Smooth muscle cell of the coronary artery (primary cell): ENCODE data around the gene RPS15. TPM values are rescaled to one million over a fixed set of nuclear protein-coding genes. Genes with fewer than 3 reads are reported as not detected.

Experiments used
- total RNA-seq: library from RNA; depleted of rRNA; stranded (reverse); fragments of >200 nt; gene quantifications from 2 replicates; pipeline ENCODE4 v1.2.3, GENCODE V29; 2014; ENCODE audit warnings: low replicate concordance

The RPS15 gene
- total RNA-seq: 178 and 496 TPM in 2 replicates

GRCh38 chr19:1438035-1438932 is at the start of gene RPS15:
TSS of gene RPS15 (plus strand) at chr19:1438396. CDS start at chr19:1438426, 30 bp downstream.

GRCh38 chr19:1401138-1401888 is 36.9 kb upstream of the RPS15 start, which contains the start of gene GAMT:
TSS of gene GAMT (minus strand) at chr19:1401542. CDS start at chr19:1401476, 66 bp downstream.

DNA sequence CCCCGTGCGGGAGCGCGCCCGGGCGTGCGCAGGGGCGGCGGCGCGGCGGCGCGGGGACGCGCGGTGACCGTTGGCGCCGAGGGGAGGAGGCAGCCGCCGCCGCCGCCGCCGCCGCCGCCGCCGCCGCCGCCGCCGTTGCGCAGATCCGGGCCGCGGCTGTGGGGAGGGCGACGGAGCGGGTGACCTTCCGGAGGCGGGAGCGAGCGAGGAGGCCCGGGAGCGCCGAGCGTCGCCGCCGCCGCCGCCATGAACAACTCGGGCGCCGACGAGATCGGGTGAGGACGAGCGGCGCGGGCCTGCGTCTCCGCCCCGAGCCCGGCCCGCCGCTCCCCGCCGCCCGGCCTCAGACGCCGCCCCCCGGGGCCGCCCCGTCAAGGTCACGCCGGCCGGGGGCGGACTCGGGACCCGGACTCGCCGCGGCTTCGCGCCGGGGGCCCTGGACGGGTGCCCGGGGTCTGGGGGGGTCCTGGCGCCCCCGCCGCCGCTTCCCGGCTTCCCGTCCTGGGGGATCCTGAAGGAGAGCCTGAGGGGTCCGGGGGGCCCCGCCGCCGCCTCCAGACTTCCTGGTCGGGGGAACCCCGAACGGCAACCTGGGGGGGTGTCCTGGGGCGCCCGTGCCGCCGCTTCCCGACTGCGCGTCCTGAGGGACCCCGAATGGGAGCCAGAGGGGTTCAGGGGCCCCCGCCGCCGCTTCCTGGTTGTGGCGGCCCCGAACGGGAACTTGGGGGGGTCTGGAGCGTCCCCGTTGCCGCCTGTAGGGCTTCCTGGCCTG is 30.5 kb upstream of the RPS15 start, which contains the start of gene DAZAP1:
Gene DAZAP1, plus strand, starts transcription at position 59 of the 772 bp plus-strand sequence. Its CDS starts 188 bp downstream, at position 247.

DNA sequence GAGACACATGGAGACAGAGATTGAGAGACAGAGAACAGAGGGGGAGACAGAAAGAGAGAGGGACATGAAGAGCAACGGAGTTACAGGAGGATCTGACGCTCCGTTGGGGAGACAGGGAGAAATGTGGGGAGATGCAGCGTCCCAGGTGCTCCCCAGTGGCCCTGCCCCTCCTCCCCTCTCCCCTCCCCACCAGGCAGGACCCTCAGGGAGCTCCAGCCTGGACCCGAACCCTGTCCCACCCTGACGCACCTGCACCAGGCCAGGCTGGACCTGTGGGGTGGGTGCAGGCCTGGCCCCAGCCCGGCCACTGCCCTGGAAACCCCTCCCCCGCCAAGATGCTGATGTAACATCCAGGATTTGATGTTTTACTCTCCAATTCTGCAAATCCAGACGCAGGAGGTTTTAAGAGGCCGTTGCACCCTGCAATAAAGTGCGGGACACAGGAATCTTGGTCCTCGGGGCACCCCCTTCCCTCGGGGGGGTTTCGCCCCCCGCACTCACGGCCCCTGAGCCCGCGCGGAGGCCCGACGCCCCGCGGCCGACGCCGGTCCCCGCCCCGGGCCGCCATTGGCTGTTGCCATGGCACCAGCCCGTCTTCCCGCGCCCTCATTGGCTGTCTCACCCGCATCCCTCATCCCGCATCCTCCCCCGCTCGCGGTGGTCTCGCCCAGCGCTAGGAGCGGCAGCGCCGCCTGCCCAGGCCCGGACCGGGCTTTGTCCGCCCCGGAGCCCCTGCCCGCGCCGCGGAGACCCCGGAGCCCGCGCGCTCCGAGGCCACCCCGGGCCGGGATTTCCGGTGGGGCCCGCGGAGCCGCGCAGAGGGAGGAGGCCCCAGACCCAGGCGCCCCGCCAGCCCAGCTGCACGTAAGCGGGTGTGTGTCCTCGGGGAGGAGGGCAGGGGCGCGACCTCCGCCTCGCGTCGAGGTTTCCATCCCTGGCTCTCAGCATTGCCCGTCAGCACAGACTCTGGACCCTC is 11.6 kb downstream of the RPS15 start, which contains the start of gene APC2:
Gene APC2, plus strand, starts transcription at position 655 of the 976 bp plus-strand sequence. CDS start 2,881 bp downstream, outside the sequence.

GRCh38 chr19:1478934-1479707 is 40.9 kb downstream of the RPS15 start, which contains the start of gene C19orf25:
TSS of gene C19orf25 (minus strand) at chr19:1479215. CDS start at chr19:1478903, 312 bp downstream.

Other genes starting within 250 kb of the RPS15 start
- gene STK11, start 232.6 kb upstream of the RPS15 start, total RNA-seq: 77.6 and 112 TPM in 2 replicates
- 0.82 and 1.1 TPM in 2 replicates for gene CBARP, start 200.4 kb upstream of the RPS15 start, total RNA-seq
- 36.6 and 63.1 TPM in 2 replicates for gene ATP5F1D, start 196.6 kb upstream of the RPS15 start, total RNA-seq
- 2.8 and 15.9 TPM in 2 replicates for gene MIDN, start 189.8 kb upstream of the RPS15 start, total RNA-seq
- 148 and 327 TPM in 2 replicates for gene CIRBP, start 169.1 kb upstream of the RPS15 start, total RNA-seq
- gene FAM174C, start 162.9 kb upstream of the RPS15 start, total RNA-seq: 8.4 and 17.5 TPM in 2 replicates
- not detected in 2 replicates for gene EFNA2, start 152.5 kb upstream of the RPS15 start, total RNA-seq
- gene NDUFS7, start 54.5 kb upstream of the RPS15 start, total RNA-seq: 51.4 and 87.2 TPM in 2 replicates
- 29.8 and 36.3 TPM in 2 replicates for gene GAMT, start 36.9 kb upstream of the RPS15 start, total RNA-seq
- gene DAZAP1, start 30.8 kb upstream of the RPS15 start, total RNA-seq: 22.8 and 53.7 TPM in 2 replicates
- under 0.01 and 0.08 TPM in 2 replicates for gene APC2, start 11.7 kb downstream of the RPS15 start, total RNA-seq
- 13.5 and 21.2 TPM in 2 replicates for gene C19orf25, start 40.8 kb downstream of the RPS15 start, total RNA-seq
- gene PCSK4, start 52.0 kb downstream of the RPS15 start, total RNA-seq: 0.68 and 1.5 TPM in 2 replicates
- gene REEP6, start 52.8 kb downstream of the RPS15 start, total RNA-seq: 1.3 and 2.2 TPM in 2 replicates
- 1.3 and 2.6 TPM in 2 replicates for gene ADAMTSL5, start 74.6 kb downstream of the RPS15 start, total RNA-seq
- gene PLK5, start 85.7 kb downstream of the RPS15 start, total RNA-seq: not detected in 2 replicates
- gene MEX3D, start 129.9 kb downstream of the RPS15 start, total RNA-seq: 29.7 and 35.6 TPM in 2 replicates
- gene MBD3, start 154.5 kb downstream of the RPS15 start, total RNA-seq: 75.7 and 87.9 TPM in 2 replicates
- 42.0 and 110 TPM in 2 replicates for gene UQCR11, start 167.1 kb downstream of the RPS15 start, total RNA-seq
- 58.5 and 79.1 TPM in 2 replicates for gene TCF3, start 214.2 kb downstream of the RPS15 start, total RNA-seq